Panc1 (cell line): ENCODE measurements around the gene RRP12. TPM values are rescaled to one million over a fixed set of nuclear protein-coding genes. Genes with fewer than 3 reads are reported as not detected.
A peak's percentile ranks its signal among the peaks of the same experiment; 100 is the strongest.

Source experiments
- ATAC-seq: fragments of 200-7000 bp; cut with Tn5 transposase; 2 replicates; pipeline ENCODE4 v1.9.1; 2020; ENCODE audit warnings: mild to moderate bottlenecking, moderate library complexity
- BruUV-seq: library from RNA; stranded (reverse); fragments of 400-500 nt; replicated peaks from 2 replicates; lab custom pipeline; 2021; lab: Mats Ljungman, UMichigan
- CTCF ChIA-PET: fragments of 300-600 bp; sonication (Branson Sonifier 250); formaldehyde crosslinking; loops from one replicate; lab custom pipeline; 2022; ENCODE audit warnings: antibody characterized with exemption; lab: Charles Lee
- POLR2A ChIA-PET: fragments of 300-600 bp; sonication (Branson Sonifier 250); formaldehyde crosslinking; loops from one replicate; lab custom pipeline; 2022; ENCODE audit warnings: antibody characterized with exemption; lab: Charles Lee
- DNase-seq: peaks from one replicate; pipeline ENCODE4 v3.0.0-alpha.2; 2010; ENCODE audit warnings: low read depth, low spot score
- H3K27ac ChIP-seq: 2 replicates; pipeline ENCODE4 v1.5.1; 2011; ENCODE audit warnings: mild to moderate bottlenecking, low read length, inconsistent platforms
- H3K27me3 ChIP-seq: fragments of 200-500 bp; sonication (Bioruptor generic); 2 replicates; pipeline ENCODE4 v1.6.0; 2014; ENCODE audit warnings: low read length, inconsistent platforms; ENCODE audit not compliant: control insufficient read depth, insufficient read depth
- H3K36me3 ChIP-seq: fragments of 200-500 bp; sonication (Bioruptor generic); 2 replicates; pipeline ENCODE4 v1.5.1; 2014; ENCODE audit warnings: inconsistent platforms, mild to moderate bottlenecking, low read length, moderate library complexity; ENCODE audit not compliant: control insufficient read depth, insufficient read depth
- H3K4me1 ChIP-seq: 2 replicates; pipeline ENCODE4 v1.5.1; 2011; ENCODE audit warnings: inconsistent platforms, mild to moderate bottlenecking, low read length, moderate library complexity; ENCODE audit not compliant: control insufficient read depth, insufficient read depth
- H3K4me3 ChIP-seq, 2 experiments: 2 replicates each; pipeline ENCODE4 v1.5.1; 2011 to 2012; ENCODE audit warnings: low read depth in 2 of 2, low read length in 2 of 2, mild to moderate bottlenecking in 2 of 2, inconsistent platforms in 1 of 2, moderate library complexity in 1 of 2
- H3K9me3 ChIP-seq: fragments of 200-500 bp; sonication (Bioruptor generic); 2 replicates; pipeline ENCODE4 v1.5.1; 2014; ENCODE audit warnings: low read depth, mild to moderate bottlenecking, inconsistent platforms, low read length, moderate library complexity; ENCODE audit not compliant: control insufficient read depth, insufficient read depth
- CTCF ChIP-seq: fragments of 450-650 bp; IDR thresholded peaks from 2 replicates; pipeline ENCODE4 v1.5.1; 2017; ENCODE audit warnings: mild to moderate bottlenecking
- POLR2AphosphoS5 ChIP-seq: IDR thresholded peaks from 2 replicates; pipeline ENCODE4 v1.6.1; 2012; ENCODE audit warnings: mild to moderate bottlenecking, low read depth, low read length, moderate library complexity
- SIN3A ChIP-seq: IDR thresholded peaks from 2 replicates; pipeline ENCODE4 v1.6.1; 2012; ENCODE audit warnings: low read depth, mild to moderate bottlenecking, low read length, moderate library complexity, borderline replicate concordance; ENCODE audit not compliant: insufficient read depth
- TCF7L2 ChIP-seq: IDR thresholded peaks from 2 replicates; pipeline ENCODE4 v1.6.1; 2011; ENCODE audit warnings: mild to moderate bottlenecking, low read depth, low read length, inconsistent platforms
- in situ Hi-C: cut with HindIII; loops from 2 replicates; pipeline ENCODE4 v1.10.0; 2016; ENCODE audit warnings: low sequenced_read_pairs, low pct_unique_long_range_greater_than_20kb
- intact Hi-C: fragments of 100-400 bp; cut with micrococcal nuclease; formaldehyde crosslinking; loops from one replicate; pipeline ENCODE4 v1.10.0; 2022; ENCODE audit not compliant: unreplicated experiment
- total RNA-seq: library from RNA; stranded (reverse); gene quantifications from one replicate; pipeline ENCODE4 v1.2.1, GENCODE V29; 2021; ENCODE audit not compliant: unreplicated experiment
- TF ChIP-seq, protein P1 (sequence below), 2 experiments: IDR thresholded peaks; 2 replicates each; pipeline ENCODE4 v1.6.1; 2011 to 2012; ENCODE audit warnings: low read depth in 2 of 2, control low read depth in 1 of 2, low read length in 1 of 2, mild to moderate bottlenecking in 1 of 2, moderate library complexity in 1 of 2; ENCODE audit not compliant: insufficient read depth in 1 of 2

RRP12 gene
- total RNA-seq, 1 experiment from 2014 or later: 94.9 TPM

GRCh38 chr10:97327348-97328294 lies 73.5 kb downstream of the RRP12 start:
- POLR2A ChIA-PET: interaction anchor here (0.6 to 1.6 kb wide), 8 partner anchors 9 to 202 kb away, joined by 3 to 6 read pairs (median 4); partner anchors contain the start of gene FRAT1

GRCh38 chr10:97325754-97326153 lies 75.4 kb downstream of the RRP12 start:
- DNase-seq (no peak), ATAC-seq (no peak)
- BruUV-seq: no TSS peak
- Histone ChIP-seq H3K36me3 (no peaks in the 10 kb centered on the region), H3K9me3 (no peaks in the 10 kb centered on the region), H3K4me3 (no peak overlapping the region), H3K27ac (peak overlapping the region; percentile 81), H3K27me3 (no peaks in the 10 kb centered on the region), H3K4me1 (peaks cover 73% of the 10 kb centered on the region)
- intact Hi-C loops (loop anchor here (5.0 kb wide), 1 partner anchor 48 kb away; no protein-coding TSS in a partner anchor), in situ Hi-C loops (no loop called here)
- POLR2A ChIA-PET: interaction anchor here (0.6 kb wide), 1 partner anchor 20 kb away, joined by 7 read pairs; no protein-coding TSS in a partner anchor
- TF ChIP-seq, protein P1, sequence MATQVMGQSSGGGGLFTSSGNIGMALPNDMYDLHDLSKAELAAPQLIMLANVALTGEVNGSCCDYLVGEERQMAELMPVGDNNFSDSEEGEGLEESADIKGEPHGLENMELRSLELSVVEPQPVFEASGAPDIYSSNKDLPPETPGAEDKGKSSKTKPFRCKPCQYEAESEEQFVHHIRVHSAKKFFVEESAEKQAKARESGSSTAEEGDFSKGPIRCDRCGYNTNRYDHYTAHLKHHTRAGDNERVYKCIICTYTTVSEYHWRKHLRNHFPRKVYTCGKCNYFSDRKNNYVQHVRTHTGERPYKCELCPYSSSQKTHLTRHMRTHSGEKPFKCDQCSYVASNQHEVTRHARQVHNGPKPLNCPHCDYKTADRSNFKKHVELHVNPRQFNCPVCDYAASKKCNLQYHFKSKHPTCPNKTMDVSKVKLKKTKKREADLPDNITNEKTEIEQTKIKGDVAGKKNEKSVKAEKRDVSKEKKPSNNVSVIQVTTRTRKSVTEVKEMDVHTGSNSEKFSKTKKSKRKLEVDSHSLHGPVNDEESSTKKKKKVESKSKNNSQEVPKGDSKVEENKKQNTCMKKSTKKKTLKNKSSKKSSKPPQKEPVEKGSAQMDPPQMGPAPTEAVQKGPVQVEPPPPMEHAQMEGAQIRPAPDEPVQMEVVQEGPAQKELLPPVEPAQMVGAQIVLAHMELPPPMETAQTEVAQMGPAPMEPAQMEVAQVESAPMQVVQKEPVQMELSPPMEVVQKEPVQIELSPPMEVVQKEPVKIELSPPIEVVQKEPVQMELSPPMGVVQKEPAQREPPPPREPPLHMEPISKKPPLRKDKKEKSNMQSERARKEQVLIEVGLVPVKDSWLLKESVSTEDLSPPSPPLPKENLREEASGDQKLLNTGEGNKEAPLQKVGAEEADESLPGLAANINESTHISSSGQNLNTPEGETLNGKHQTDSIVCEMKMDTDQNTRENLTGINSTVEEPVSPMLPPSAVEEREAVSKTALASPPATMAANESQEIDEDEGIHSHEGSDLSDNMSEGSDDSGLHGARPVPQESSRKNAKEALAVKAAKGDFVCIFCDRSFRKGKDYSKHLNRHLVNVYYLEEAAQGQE (IDR thresholded peaks at IDR 0.05; ENCODE audit: insufficient read depth in 1 of 2, low read depth in 2 of 2, low read length in 1 of 2): no peak
- no peak for TF ChIP-seq TCF7L2
- CTCF ChIA-PET: no interaction called here

More at GRCh38 chr10:97327348-97328294, 73.5 kb downstream of the RRP12 start:
- ATAC-seq: peak; percentile 81
- TF ChIP-seq, protein P1 (IDR thresholded peaks at IDR 0.05; ENCODE audit: insufficient read depth in 1 of 2, low read depth in 2 of 2, low read length in 1 of 2): no peak
- TF ChIP-seq TCF7L2 (peak; percentile 43), CTCF (no peak), POLR2AphosphoS5 (peak; percentile 75; the same call in 1 of the 2 replicates), SIN3A (no peak; the same call in 1 of the 2 replicates)
- no peaks in the 10 kb centered on the region for H3K9me3 ChIP-seq
- in situ Hi-C loops (no loop called here), intact Hi-C loops (loop anchor here (5.0 kb wide), 1 partner anchor 50 kb away; no protein-coding TSS in a partner anchor)
- no peaks in the 10 kb centered on the region for H3K36me3 ChIP-seq
- H3K4me1 ChIP-seq: peaks cover 72% of the 10 kb centered on the region
- H3K27ac ChIP-seq: peak overlapping the region; percentile 81
- BruUV-seq: no TSS peak
- H3K4me3 ChIP-seq: no peak overlapping the region
- H3K27me3 ChIP-seq: no peaks in the 10 kb centered on the region
- CTCF ChIA-PET: interaction anchor here (0.6 to 1.1 kb wide), 2 partner anchors 49 to 55 kb away, joined by 5 to 13 read pairs; no protein-coding TSS in a partner anchor
- no peak for DNase-seq
